Loucy (cell line): ENCODE measurements around the gene ADARB1.

Experiments
- H2AFZ ChIP-seq: fragments of 200-600 bp; sonication (generic); 2 replicates; pipeline ENCODE4 v1.6.0; 2016; ENCODE audit warnings: antibody characterized with exemption, mild to moderate bottlenecking, low read length, moderate library complexity
- H3F3A ChIP-seq: fragments of 200-600 bp; 2 replicates; pipeline ENCODE4 v1.6.0; 2016; ENCODE audit warnings: antibody characterized with exemption, low read depth, mild to moderate bottlenecking
- H3K27me3 ChIP-seq: fragments of 200-600 bp; sonication (generic); 2 replicates; pipeline ENCODE4 v1.6.1; 2014; ENCODE audit warnings: low read length, mild to moderate bottlenecking; ENCODE audit not compliant: insufficient read depth, poor library complexity, severe bottlenecking
- H3K36me3 ChIP-seq: fragments of 200-600 bp; sonication (generic); 2 replicates; pipeline ENCODE4 v1.6.1; 2016; ENCODE audit warnings: low read length; ENCODE audit not compliant: insufficient read depth
- H3K4me1 ChIP-seq: fragments of 200-600 bp; sonication (generic); 2 replicates; pipeline ENCODE4 v1.5.1; 2014; ENCODE audit warnings: low read length, mild to moderate bottlenecking; ENCODE audit not compliant: insufficient read depth, poor library complexity, severe bottlenecking
- H3K4me2 ChIP-seq: fragments of 200-600 bp; sonication (generic); 2 replicates; pipeline ENCODE4 v1.6.0; 2014; ENCODE audit warnings: antibody characterized with exemption, low read length, low read depth, mild to moderate bottlenecking; ENCODE audit not compliant: poor library complexity, severe bottlenecking
- H3K4me3 ChIP-seq: fragments of 200-600 bp; sonication (generic); 2 replicates; pipeline ENCODE4 v1.5.1; 2014; ENCODE audit warnings: low read length, mild to moderate bottlenecking, mixed read lengths; ENCODE audit not compliant: poor library complexity, severe bottlenecking
- H3K79me2 ChIP-seq: fragments of 200-600 bp; sonication (generic); 2 replicates; pipeline ENCODE4 v1.6.1; 2014; ENCODE audit warnings: low read length; ENCODE audit not compliant: insufficient read depth
- H3K9ac ChIP-seq: fragments of 200-600 bp; sonication (generic); 2 replicates; pipeline ENCODE4 v1.6.0; 2014; ENCODE audit warnings: mild to moderate bottlenecking, low read depth, low read length, moderate library complexity; ENCODE audit not compliant: poor library complexity, severe bottlenecking
- H3K9me2 ChIP-seq: fragments of 200-600 bp; sonication (generic); replicated peaks from 2 replicates; pipeline ENCODE4 v1.6.1; 2016; ENCODE audit warnings: low read depth, low read length, mixed read lengths
- H3K9me3 ChIP-seq: fragments of 200-600 bp; sonication (generic); 2 replicates; pipeline ENCODE4 v1.6.1; 2014; ENCODE audit warnings: mild to moderate bottlenecking, antibody characterized with exemption, low read length, low read depth; ENCODE audit not compliant: insufficient read depth
- H4K20me1 ChIP-seq: fragments of 200-600 bp; sonication (generic); 2 replicates; pipeline ENCODE4 v1.6.0; 2014; ENCODE audit warnings: antibody characterized with exemption, low read length, mild to moderate bottlenecking; ENCODE audit not compliant: insufficient read depth, poor library complexity, severe bottlenecking
- EZH2phosphoT487 ChIP-seq: fragments of 200-600 bp; IDR thresholded peaks from 2 replicates; pipeline ENCODE4 v1.6.1; 2018; ENCODE audit warnings: antibody characterized with exemption, mild to moderate bottlenecking, moderate library complexity, borderline replicate concordance
- TF ChIP-seq, protein P1 (sequence below): fragments of 200-600 bp; sonication (generic); conservative IDR thresholded peaks from 2 replicates; pipeline ENCODE4 v1.5.1; 2014; ENCODE audit warnings: mild to moderate bottlenecking, antibody characterized with exemption, low read length

Gene ADARB1

DNA sequence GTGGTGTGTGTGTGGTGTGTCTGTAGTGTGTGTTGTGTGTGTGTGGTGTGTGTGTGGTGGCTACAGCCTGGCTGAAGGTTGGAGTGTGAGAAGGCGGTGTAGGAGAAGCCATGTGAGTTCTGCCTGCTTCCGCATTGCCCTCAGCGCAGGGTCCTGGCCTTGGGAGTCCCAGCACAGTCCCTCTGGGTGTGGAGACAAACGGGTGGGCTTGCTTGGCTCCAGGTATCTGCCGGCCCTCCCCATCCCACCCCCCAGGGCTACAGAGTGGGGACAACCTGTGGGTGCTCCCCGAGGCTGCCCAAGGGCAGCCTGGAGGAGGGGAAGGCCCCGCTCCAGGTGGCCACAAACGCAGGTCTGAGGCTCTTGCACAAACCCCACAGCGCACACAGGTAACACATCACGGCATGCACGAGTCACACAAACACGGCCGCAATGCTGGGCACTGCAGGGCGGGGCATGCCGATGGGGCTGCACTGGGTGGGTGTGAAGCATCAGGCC is 31.7 kb upstream of the ADARB1 start:
- Histone ChIP-seq H2AFZ (no peak overlapping the region), H3K4me3 (no peak overlapping the region), H3K9me2 (no peaks in the 10 kb centered on the region), H3K9me3 (peaks cover 6% of the 10 kb centered on the region; the same call in 1 of the 2 replicates), H4K20me1 (no peaks in the 10 kb centered on the region), H3K79me2 (no peaks in the 10 kb centered on the region), H3K9ac (no peak overlapping the region), H3F3A (no peaks in the 10 kb centered on the region), H3K36me3 (no peaks in the 10 kb centered on the region), H3K27me3 (no peaks in the 10 kb centered on the region), H3K4me2 (no peak overlapping the region), H3K4me1 (no peaks in the 10 kb centered on the region)
- TF ChIP-seq, protein P1, sequence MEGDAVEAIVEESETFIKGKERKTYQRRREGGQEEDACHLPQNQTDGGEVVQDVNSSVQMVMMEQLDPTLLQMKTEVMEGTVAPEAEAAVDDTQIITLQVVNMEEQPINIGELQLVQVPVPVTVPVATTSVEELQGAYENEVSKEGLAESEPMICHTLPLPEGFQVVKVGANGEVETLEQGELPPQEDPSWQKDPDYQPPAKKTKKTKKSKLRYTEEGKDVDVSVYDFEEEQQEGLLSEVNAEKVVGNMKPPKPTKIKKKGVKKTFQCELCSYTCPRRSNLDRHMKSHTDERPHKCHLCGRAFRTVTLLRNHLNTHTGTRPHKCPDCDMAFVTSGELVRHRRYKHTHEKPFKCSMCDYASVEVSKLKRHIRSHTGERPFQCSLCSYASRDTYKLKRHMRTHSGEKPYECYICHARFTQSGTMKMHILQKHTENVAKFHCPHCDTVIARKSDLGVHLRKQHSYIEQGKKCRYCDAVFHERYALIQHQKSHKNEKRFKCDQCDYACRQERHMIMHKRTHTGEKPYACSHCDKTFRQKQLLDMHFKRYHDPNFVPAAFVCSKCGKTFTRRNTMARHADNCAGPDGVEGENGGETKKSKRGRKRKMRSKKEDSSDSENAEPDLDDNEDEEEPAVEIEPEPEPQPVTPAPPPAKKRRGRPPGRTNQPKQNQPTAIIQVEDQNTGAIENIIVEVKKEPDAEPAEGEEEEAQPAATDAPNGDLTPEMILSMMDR: no peak
- TF ChIP-seq EZH2phosphoT487: no peak

DNA sequence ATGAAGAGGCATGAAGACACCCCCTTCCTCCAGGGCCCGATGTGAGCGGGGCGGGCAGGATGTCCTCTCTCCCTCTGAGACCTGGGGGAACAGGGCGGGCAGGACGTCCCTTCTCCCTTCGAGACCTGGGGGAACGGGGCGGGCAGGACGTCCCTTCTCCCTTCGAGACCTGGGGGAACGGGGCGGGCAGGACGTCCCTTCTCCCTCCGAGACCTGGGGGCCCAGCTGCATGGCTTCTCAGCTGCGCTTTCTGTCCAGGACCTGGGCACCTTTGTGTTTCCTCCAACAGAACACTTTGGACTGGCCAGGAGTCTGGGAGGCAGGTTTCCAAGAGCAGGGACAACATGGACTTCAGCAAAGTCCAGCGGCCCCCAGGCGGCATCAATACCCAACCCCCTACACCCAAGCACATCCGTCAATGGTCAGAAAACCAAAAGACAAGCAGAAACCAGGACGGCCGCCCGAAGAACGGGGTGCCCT is 30.8 kb upstream of the ADARB1 start:
- no peaks in the 10 kb centered on the region for H3K36me3 ChIP-seq
- H3K9me3 ChIP-seq: peaks cover 6% of the 10 kb centered on the region; the same call in 1 of the 2 replicates
- H3F3A ChIP-seq: no peaks in the 10 kb centered on the region
- H3K79me2 ChIP-seq: no peaks in the 10 kb centered on the region
- H3K4me3 ChIP-seq: no peak overlapping the region
- H3K9me2 ChIP-seq: no peaks in the 10 kb centered on the region
- no peaks in the 10 kb centered on the region for H3K27me3 ChIP-seq
- H3K9ac ChIP-seq: no peak overlapping the region
- H3K4me2 ChIP-seq: no peak overlapping the region
- H2AFZ ChIP-seq: no peak overlapping the region
- no peaks in the 10 kb centered on the region for H3K4me1 ChIP-seq
- TF ChIP-seq, protein P1: no peak
- no peak for TF ChIP-seq EZH2phosphoT487
- H4K20me1 ChIP-seq: no peaks in the 10 kb centered on the region

DNA sequence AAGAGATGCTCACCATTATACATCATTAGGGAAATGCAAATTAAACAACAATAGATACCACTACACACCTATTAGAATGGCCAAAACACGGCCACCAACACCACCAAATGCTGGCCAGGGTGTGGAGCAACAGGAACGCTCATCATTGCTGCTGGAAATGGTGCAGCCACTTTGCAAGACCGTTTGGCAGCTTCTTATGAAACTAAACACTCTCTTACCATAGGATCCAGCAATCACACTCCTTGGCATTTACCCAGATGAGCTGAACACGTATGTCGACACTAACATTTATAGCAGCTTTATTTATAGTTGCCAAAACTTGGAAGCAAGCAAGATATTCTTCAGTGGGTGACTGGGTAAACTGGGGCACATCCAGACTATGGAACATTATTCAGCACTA is 28.9 kb upstream of the ADARB1 start:
- H4K20me1 ChIP-seq: no peaks in the 10 kb centered on the region
- peaks cover 6% of the 10 kb centered on the region; the same call in 1 of the 2 replicates for H3K9me3 ChIP-seq
- no peaks in the 10 kb centered on the region for H3K9me2 ChIP-seq
- H3K79me2 ChIP-seq: no peaks in the 10 kb centered on the region
- no peak overlapping the region for H3K4me3 ChIP-seq
- no peak overlapping the region for H3K9ac ChIP-seq
- H3K4me1 ChIP-seq: no peaks in the 10 kb centered on the region
- H3F3A ChIP-seq: no peaks in the 10 kb centered on the region
- no peak overlapping the region for H3K4me2 ChIP-seq
- no peaks in the 10 kb centered on the region for H3K27me3 ChIP-seq
- no peak overlapping the region for H2AFZ ChIP-seq
- TF ChIP-seq, protein P1: no peak
- TF ChIP-seq EZH2phosphoT487: no peak
- no peaks in the 10 kb centered on the region for H3K36me3 ChIP-seq
